Keratinocyte (primary cell): ENCODE results near the gene STK17A.

Experiments used
- EZH2 ChIP-seq: IDR thresholded peaks from one replicate; pipeline ENCODE4 v1.6.1; 2012; ENCODE audit warnings: inconsistent platforms, mild to moderate bottlenecking, low read length, moderate library complexity
- TF ChIP-seq, protein P1 (sequence below), 3 experiments: IDR thresholded peaks in 1 of 3; conservative IDR thresholded peaks in 1 of 3; optimal IDR thresholded peaks in 1 of 3; 2 replicates in 2 of 3; 3 replicates in 1 of 3; pipeline versions ENCODE3 to v1.5.1; 2011; ENCODE audit warnings: low read length in 3 of 3, mild to moderate bottlenecking in 3 of 3, moderate library complexity in 2 of 3, control low read depth in 1 of 3, inconsistent platforms in 1 of 3; ENCODE audit not compliant: insufficient read depth in 2 of 3; ENCODE audit errors: extremely low read depth in 1 of 3

DNA sequence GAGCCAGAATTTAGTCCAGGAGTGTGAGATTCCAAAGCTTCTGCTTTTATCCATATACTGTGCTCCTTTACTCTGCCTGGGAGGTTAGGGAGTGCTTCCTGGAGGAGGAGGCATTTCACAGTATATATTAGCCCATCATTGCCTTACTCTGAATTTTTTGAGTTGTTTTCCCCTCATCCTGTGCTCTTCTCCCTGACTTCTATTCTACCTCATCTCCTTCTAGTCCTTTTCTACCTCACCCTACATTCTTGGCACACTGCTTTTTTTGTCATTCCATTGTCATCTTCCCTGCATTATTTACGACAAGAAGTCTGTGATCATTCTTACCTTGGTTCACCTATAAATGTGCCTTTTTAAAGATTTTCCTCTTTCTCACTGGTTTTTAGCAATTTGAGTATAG lies 21.3 kb downstream of the STK17A start:
- TF ChIP-seq, protein P1, sequence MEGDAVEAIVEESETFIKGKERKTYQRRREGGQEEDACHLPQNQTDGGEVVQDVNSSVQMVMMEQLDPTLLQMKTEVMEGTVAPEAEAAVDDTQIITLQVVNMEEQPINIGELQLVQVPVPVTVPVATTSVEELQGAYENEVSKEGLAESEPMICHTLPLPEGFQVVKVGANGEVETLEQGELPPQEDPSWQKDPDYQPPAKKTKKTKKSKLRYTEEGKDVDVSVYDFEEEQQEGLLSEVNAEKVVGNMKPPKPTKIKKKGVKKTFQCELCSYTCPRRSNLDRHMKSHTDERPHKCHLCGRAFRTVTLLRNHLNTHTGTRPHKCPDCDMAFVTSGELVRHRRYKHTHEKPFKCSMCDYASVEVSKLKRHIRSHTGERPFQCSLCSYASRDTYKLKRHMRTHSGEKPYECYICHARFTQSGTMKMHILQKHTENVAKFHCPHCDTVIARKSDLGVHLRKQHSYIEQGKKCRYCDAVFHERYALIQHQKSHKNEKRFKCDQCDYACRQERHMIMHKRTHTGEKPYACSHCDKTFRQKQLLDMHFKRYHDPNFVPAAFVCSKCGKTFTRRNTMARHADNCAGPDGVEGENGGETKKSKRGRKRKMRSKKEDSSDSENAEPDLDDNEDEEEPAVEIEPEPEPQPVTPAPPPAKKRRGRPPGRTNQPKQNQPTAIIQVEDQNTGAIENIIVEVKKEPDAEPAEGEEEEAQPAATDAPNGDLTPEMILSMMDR (optimal IDR thresholded peaks at IDR 0.05 in 1 of 3, IDR thresholded peaks at IDR 0.05 in 1 of 3, conservative IDR thresholded peaks at IDR 0.05 in 1 of 3; ENCODE audit: extremely low read depth in 1 of 3, insufficient read depth in 2 of 3, low read length in 3 of 3) = no peak
- TF ChIP-seq EZH2 = no peak
